ENCODE measurements around the gene STK32B.

- TF ChIP-seq, protein P1, sequence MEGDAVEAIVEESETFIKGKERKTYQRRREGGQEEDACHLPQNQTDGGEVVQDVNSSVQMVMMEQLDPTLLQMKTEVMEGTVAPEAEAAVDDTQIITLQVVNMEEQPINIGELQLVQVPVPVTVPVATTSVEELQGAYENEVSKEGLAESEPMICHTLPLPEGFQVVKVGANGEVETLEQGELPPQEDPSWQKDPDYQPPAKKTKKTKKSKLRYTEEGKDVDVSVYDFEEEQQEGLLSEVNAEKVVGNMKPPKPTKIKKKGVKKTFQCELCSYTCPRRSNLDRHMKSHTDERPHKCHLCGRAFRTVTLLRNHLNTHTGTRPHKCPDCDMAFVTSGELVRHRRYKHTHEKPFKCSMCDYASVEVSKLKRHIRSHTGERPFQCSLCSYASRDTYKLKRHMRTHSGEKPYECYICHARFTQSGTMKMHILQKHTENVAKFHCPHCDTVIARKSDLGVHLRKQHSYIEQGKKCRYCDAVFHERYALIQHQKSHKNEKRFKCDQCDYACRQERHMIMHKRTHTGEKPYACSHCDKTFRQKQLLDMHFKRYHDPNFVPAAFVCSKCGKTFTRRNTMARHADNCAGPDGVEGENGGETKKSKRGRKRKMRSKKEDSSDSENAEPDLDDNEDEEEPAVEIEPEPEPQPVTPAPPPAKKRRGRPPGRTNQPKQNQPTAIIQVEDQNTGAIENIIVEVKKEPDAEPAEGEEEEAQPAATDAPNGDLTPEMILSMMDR (IDR thresholded peaks at IDR 0.05), result no peak
- TF ChIP-seq POLR2A (IDR thresholded peaks at IDR 0.05) (no peak), EP300 (IDR thresholded peaks at IDR 0.05) (no peak)
Observed at GRCh38 chr4:5067908-5068307, 16.6 kb downstream of the STK32B start.
